GM12878 (cell line): ENCODE results near the gene LAMC3. TPM values are rescaled to one million over a fixed set of nuclear protein-coding genes. Genes with fewer than 3 reads are reported as not detected.

Source experiments
- ATAC-seq: fragments of 200-7000 bp; cut with Tn5 transposase; 3 replicates; pipeline ENCODE4 v1.9.1; 2020; ENCODE audit warnings: mild to moderate bottlenecking, moderate library complexity
- BruUV-seq: library from RNA; stranded (reverse); fragments of 400-500 nt; replicated peaks from 2 replicates; lab custom pipeline; 2021; lab: Mats Ljungman, UMichigan
- CTCF ChIA-PET: fragments of 300-600 bp; sonication (Branson Sonifier 250); formaldehyde crosslinking; extraction: SDS; loops from one replicate; lab custom pipeline; 2021; ENCODE audit warnings: inconsistent platforms; lab: Yijun Ruan, JAX
- POLR2A ChIA-PET: fragments of 350-600 bp; formaldehyde crosslinking; extraction: SDS; loops from one replicate; lab custom pipeline; 2021; ENCODE audit warnings: inconsistent platforms; lab: Charles Lee
- RAD21 ChIA-PET: fragments of 300-600 bp; sonication (Branson Sonifier 250); formaldehyde crosslinking; loops from one replicate; lab custom pipeline; 2023; ENCODE audit warnings: antibody characterized with exemption; ENCODE audit not compliant: unreplicated experiment; lab: Charles Lee
- SMC1A ChIA-PET: fragments of 300-600 bp; sonication (Branson Sonifier 250); formaldehyde crosslinking; loops from one replicate; lab custom pipeline; 2023; ENCODE audit not compliant: unreplicated experiment, uncharacterized antibody; lab: Charles Lee
- DNase-seq: peaks from one replicate; pipeline ENCODE4 v3.0.0-alpha.2; 2011; ENCODE audit warnings: low read depth, low spot score
- FAIRE-seq: peaks from 3 replicates; lab custom pipeline; 2011; peaks lifted over from hg19 to GRCh38; lab: Jason Lieb, UNC
- H2AFZ ChIP-seq: 2 replicates; pipeline ENCODE4 v1.6.0; 2011; ENCODE audit warnings: low read depth, low read length, control low read depth; ENCODE audit not compliant: control insufficient read depth
- H3K27ac ChIP-seq: 2 replicates; pipeline ENCODE4 v1.5.1; 2011; ENCODE audit warnings: control low read depth; ENCODE audit not compliant: control insufficient read depth, insufficient read depth
- H3K27me3 ChIP-seq, 2 experiments: replicated peaks in 1 of 2; 2 replicates each; pipeline versions ENCODE4 v1.6.0 to v1.6.1; 2011; ENCODE audit warnings: low read length in 1 of 2; ENCODE audit not compliant: control insufficient read depth in 2 of 2, insufficient read depth in 2 of 2
- H3K36me3 ChIP-seq, 2 experiments: 2 replicates each; pipeline ENCODE4 v1.5.1; 2011; ENCODE audit warnings: low read length in 1 of 2; ENCODE audit not compliant: control insufficient read depth in 2 of 2, insufficient read depth in 2 of 2
- H3K4me1 ChIP-seq: 2 replicates; pipeline ENCODE4 v1.6.1; 2011; ENCODE audit warnings: mild to moderate bottlenecking, low read length, moderate library complexity, mixed read lengths; ENCODE audit not compliant: control insufficient read depth, insufficient read depth
- H3K4me2 ChIP-seq: 2 replicates; pipeline ENCODE4 v1.6.0; 2011; ENCODE audit warnings: control low read depth; ENCODE audit not compliant: control insufficient read depth, insufficient read depth
- H3K4me3 ChIP-seq: fragments of 200-600 bp; sonication (generic); 2 replicates; pipeline ENCODE4 v1.5.1; 2016
- H3K79me2 ChIP-seq: 2 replicates; pipeline ENCODE4 v1.6.0; 2011; ENCODE audit warnings: low read length; ENCODE audit not compliant: control insufficient read depth, insufficient read depth
- H3K9ac ChIP-seq: 2 replicates; pipeline ENCODE4 v1.8.0; 2011; ENCODE audit warnings: low read length, control low read depth, mixed read lengths; ENCODE audit not compliant: control insufficient read depth, insufficient read depth
- H3K9me3 ChIP-seq: replicated peaks from 3 replicates; pipeline ENCODE4 v1.5.1; 2011; ENCODE audit warnings: mild to moderate bottlenecking, low read length; ENCODE audit not compliant: control insufficient read depth, insufficient read depth
- H4K20me1 ChIP-seq: 2 replicates; pipeline ENCODE4 v1.6.0; 2011; ENCODE audit not compliant: control insufficient read depth, insufficient read depth
- BACH1 ChIP-seq: fragments of 450-650 bp; IDR thresholded peaks from 2 replicates; pipeline ENCODE4 v1.6.1; 2017; ENCODE audit warnings: mild to moderate bottlenecking, borderline replicate concordance
- CEBPB ChIP-seq, 2 experiments: fragments of 150-350 bp in 1 of 2; IDR thresholded peaks; 2 replicates each; pipeline ENCODE4 v1.6.1; 2012 to 2014; ENCODE audit warnings: low read depth in 2 of 2, low read length in 2 of 2, borderline replicate concordance in 1 of 2, inconsistent platforms in 1 of 2
- CEBPZ ChIP-seq: fragments of 150-350 bp; IDR thresholded peaks from 2 replicates; pipeline ENCODE4 v1.6.1; 2016; ENCODE audit warnings: low read depth, low read length
- CUX1 ChIP-seq: IDR thresholded peaks from 2 replicates; pipeline ENCODE4 v1.6.1; 2012; ENCODE audit warnings: improper control_type of control experiment, low read depth, low read length; ENCODE audit not compliant: insufficient replicate concordance
- JUND ChIP-seq: IDR thresholded peaks from 2 replicates; pipeline ENCODE4 v1.6.1; 2012; ENCODE audit warnings: low read depth, mild to moderate bottlenecking, low read length, improper control_type of control experiment, moderate library complexity
- NFXL1 ChIP-seq: fragments of 450-650 bp; IDR thresholded peaks from 2 replicates; pipeline ENCODE4 v1.6.1; 2017; ENCODE audit warnings: antibody characterized with exemption, mild to moderate bottlenecking, borderline replicate concordance
- SMAD1 ChIP-seq: fragments of 450-650 bp; IDR thresholded peaks from 2 replicates; pipeline ENCODE4 v1.6.1; 2018; ENCODE audit warnings: mild to moderate bottlenecking, low read depth; ENCODE audit not compliant: partially characterized antibody
- TBL1XR1 ChIP-seq: IDR thresholded peaks from 2 replicates; pipeline ENCODE4 v1.6.1; 2012; ENCODE audit warnings: low read depth, low read length, improper control_type of control experiment
- YBX1 ChIP-seq: fragments of 450-650 bp; IDR thresholded peaks from 2 replicates; pipeline ENCODE4 v1.6.1; 2016; ENCODE audit warnings: antibody characterized with exemption
- ZNF384 ChIP-seq: IDR thresholded peaks from 2 replicates; pipeline ENCODE4 v1.6.1; 2012; ENCODE audit warnings: low read depth, mild to moderate bottlenecking, low read length, improper control_type of control experiment, borderline replicate concordance
- WGBS: methylation state at CpG from one replicate; pipeline ENCODE4 v1.1.6; 2016; ENCODE audit warnings: low lambda C conversion rate; ENCODE audit not compliant: insufficient replicate concordance, insufficient coverage; ENCODE audit errors: missing lambda C conversion rate; 5-methylcytosine and 5-hydroxymethylcytosine counted together
- in situ Hi-C: fragments of 300-500 bp; cut with MboI; formaldehyde crosslinking; loops from 9 replicates; pipeline ENCODE4 v1.14.3; 2018; ENCODE audit warnings: mixed read lengths
- intact Hi-C: fragments of 100-400 bp; cut with micrococcal nuclease; formaldehyde crosslinking; loops from one replicate; pipeline ENCODE4 v1.14.2; 2022; ENCODE audit not compliant: unreplicated experiment
- polyA plus RNA-seq, 11 experiments: library from polyadenylated mRNA; depleted of rRNA in 4 of 11; unstranded in 6 of 11; stranded (reverse) in 5 of 11; fragments of >200 nt; fragmentation: Nextera tagmentation in 4 of 11; fragmentation: Illumina TruSeq in 1 of 11; extraction: Ambion mirVana in 4 of 11; extraction: Trizol in 1 of 11; gene quantifications; 1 replicate in 1 of 11; 2 replicates in 10 of 11; pipeline versions ENCODE4 v1.2.1 to v1.2.3, GENCODE V29; 2011 to 2016; ENCODE audit warnings: inconsistent platforms in 2 of 11, missing spikeins in 2 of 11, low read depth in 1 of 11
- total RNA-seq, 4 experiments: library from RNA; depleted of rRNA in 3 of 4; stranded (reverse); fragments of >200 nt in 3 of 4; fragmentation: Illumina TruSeq in 1 of 4; extraction: Trizol in 1 of 4; gene quantifications; 2 replicates each; pipeline versions ENCODE4 v1.2.1 to v1.2.3, GENCODE V29; 2013 to 2021

LAMC3 gene
- total and polyA plus RNA-seq, 10 of the 15 experiments (the other 5 are each of a cell fraction or from before 2014, with no cell fraction given) = under 0.01 to 0.08 TPM; not detected in 8

- TF ChIP-seq ZNF384 = no peak
- TF ChIP-seq YBX1 = no peak
- no peak for TF ChIP-seq TBL1XR1
Observed at GRCh38 chr9:131122158-131122557, 113.2 kb downstream of the LAMC3 start (continued).

- TF ChIP-seq NFXL1 (no peak), YBX1 (0 out of 2 replicates have a peak, but pooled peaks have one; percentile 27), CEBPZ (no peak), CEBPB (IDR thresholded peaks at IDR 0.05; ENCODE audit: borderline replicate concordance in 1 of 2, low read depth in 2 of 2, low read length in 2 of 2) (no peak), BACH1 (no peak), SMAD1 (no peak), CUX1 (peak; percentile 17), JUND (no peak)
- in situ Hi-C loops = no loop called here
- no peak for ATAC-seq
Observed at GRCh38 chr9:131125038-131125287, 116.0 kb downstream of the LAMC3 start.

More at GRCh38 chr9:131125038-131125287, 116.0 kb downstream of the LAMC3 start:
- 4% methylated on average over 7 of the region's 7 CpGs for WGBS
- H4K20me1 ChIP-seq = no peaks in the 10 kb centered on the region
- no peaks in the 10 kb centered on the region for H3K27me3 ChIP-seq
- H3K79me2 ChIP-seq = peaks cover 23% of the 10 kb centered on the region
- H3K4me3 ChIP-seq = peak overlapping the region; percentile 83
- ChIA-PET CTCF (interaction anchor here (0.9 to 1.4 kb wide), 4 partner anchors 13 to 211 kb away, joined by 3 to 6 read pairs (median 4); no protein-coding TSS in a partner anchor), RAD21 (interaction anchor here (0.6 to 2.1 kb wide), 2 partner anchors 48 to 211 kb away, joined by 3 to 5 read pairs; no protein-coding TSS in a partner anchor), SMC1A (interaction anchor here (1.3 kb wide), 1 partner anchor 248 kb away, joined by 6 read pairs; no protein-coding TSS in a partner anchor), POLR2A (interaction anchor here (0.5 to 1.0 kb wide), 3 partner anchors 14 to 248 kb away, joined by 4 to 6 read pairs (median 4); no protein-coding TSS in a partner anchor)
- H3K9ac ChIP-seq = peak overlapping the region; percentile 94
- no peaks in the 10 kb centered on the region for H3K9me3 ChIP-seq
- intact Hi-C loops = loop anchor here (5.0 kb wide), 1 partner anchor 147 kb away; no protein-coding TSS in a partner anchor
- H3K36me3 ChIP-seq = peaks cover 0 to 19% of the 10 kb centered on the region in 2 experiments; a peak in 3 of 4 replicates
- FAIRE-seq (no peak), DNase-seq (no peak)
- no TSS peak for BruUV-seq
- peak overlapping the region; percentile 90 for H2AFZ ChIP-seq
- peaks cover 7% of the 10 kb centered on the region for H3K4me1 ChIP-seq
- peak overlapping the region; percentile 86 for H3K4me2 ChIP-seq
- peak overlapping the region; percentile 79 for H3K27ac ChIP-seq
